Nephron (organoid): ENCODE results near the gene EFCAB13.

Experiments used
- H3K27ac Mint-ChIP-seq, 3 experiments: 2 replicates each; pipeline ENCODE4 v1.8.0; 2020; ENCODE audit warnings: mixed read lengths in 3 of 3, mild to moderate bottlenecking in 2 of 3, moderate library complexity in 1 of 3
- H3K27me3 Mint-ChIP-seq: 2 replicates; pipeline ENCODE4 v1.8.0; 2021; ENCODE audit warnings: low read depth, mild to moderate bottlenecking, moderate library complexity, mixed read lengths
- H3K36me3 Mint-ChIP-seq: 2 replicates; pipeline ENCODE4 v1.8.0; 2020; ENCODE audit warnings: low read depth, mixed read lengths
- H3K4me1 Mint-ChIP-seq: 2 replicates; pipeline ENCODE4 v1.8.0; 2020; ENCODE audit warnings: mixed read lengths
- H3K4me3 Mint-ChIP-seq, 3 experiments: 2 replicates each; pipeline ENCODE4 v1.8.0; 2020; ENCODE audit warnings: mild to moderate bottlenecking in 3 of 3, mixed read lengths in 3 of 3, moderate library complexity in 2 of 3
- H3K9me3 Mint-ChIP-seq: 2 replicates; pipeline ENCODE4 v1.8.0; 2020; ENCODE audit warnings: mixed read lengths
- TF ChIP-seq, protein P1 (sequence below), 3 experiments: fragments of 200-600 bp; sonication (generic); IDR thresholded peaks; one replicate each; pipeline ENCODE4 v1.5.0; 2021; ENCODE audit warnings: antibody characterized with exemption in 3 of 3; ENCODE audit not compliant: unreplicated experiment in 3 of 3

EFCAB13 gene

DNA sequence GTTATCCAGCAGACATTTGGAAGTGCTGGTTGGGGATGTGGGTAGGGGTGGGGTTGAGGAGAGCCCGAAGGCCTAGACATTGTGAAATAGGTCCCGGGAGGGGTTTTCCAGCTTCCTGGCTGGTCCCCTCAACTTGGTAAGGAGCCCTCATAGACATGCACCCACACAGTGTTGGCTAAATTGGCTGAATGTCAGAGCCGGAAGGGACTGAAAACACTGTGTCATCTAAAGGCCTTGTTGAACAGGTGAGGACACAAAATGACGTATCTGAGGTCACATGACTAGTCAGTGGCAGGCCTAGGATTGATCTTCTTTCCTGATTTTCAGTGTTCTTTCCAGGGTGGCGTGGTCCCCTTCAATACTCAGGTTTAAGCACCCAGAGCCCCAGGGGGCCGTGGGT, 42.5 kb upstream of the EFCAB13 start:
- TF ChIP-seq, protein P1, sequence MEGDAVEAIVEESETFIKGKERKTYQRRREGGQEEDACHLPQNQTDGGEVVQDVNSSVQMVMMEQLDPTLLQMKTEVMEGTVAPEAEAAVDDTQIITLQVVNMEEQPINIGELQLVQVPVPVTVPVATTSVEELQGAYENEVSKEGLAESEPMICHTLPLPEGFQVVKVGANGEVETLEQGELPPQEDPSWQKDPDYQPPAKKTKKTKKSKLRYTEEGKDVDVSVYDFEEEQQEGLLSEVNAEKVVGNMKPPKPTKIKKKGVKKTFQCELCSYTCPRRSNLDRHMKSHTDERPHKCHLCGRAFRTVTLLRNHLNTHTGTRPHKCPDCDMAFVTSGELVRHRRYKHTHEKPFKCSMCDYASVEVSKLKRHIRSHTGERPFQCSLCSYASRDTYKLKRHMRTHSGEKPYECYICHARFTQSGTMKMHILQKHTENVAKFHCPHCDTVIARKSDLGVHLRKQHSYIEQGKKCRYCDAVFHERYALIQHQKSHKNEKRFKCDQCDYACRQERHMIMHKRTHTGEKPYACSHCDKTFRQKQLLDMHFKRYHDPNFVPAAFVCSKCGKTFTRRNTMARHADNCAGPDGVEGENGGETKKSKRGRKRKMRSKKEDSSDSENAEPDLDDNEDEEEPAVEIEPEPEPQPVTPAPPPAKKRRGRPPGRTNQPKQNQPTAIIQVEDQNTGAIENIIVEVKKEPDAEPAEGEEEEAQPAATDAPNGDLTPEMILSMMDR (IDR thresholded peaks at IDR 0.05; ENCODE audit: unreplicated experiment in 3 of 3), result no peak
- no peaks in the 10 kb centered on the region for H3K27me3 Mint-ChIP-seq
- H3K9me3 Mint-ChIP-seq, result no peaks in the 10 kb centered on the region
- H3K27ac Mint-ChIP-seq, result peak overlapping the region in 2 of 3 experiments; percentile 85 to 99
- H3K36me3 Mint-ChIP-seq, result no peaks in the 10 kb centered on the region
- no peak overlapping the region for H3K4me3 Mint-ChIP-seq
- peaks cover 44% of the 10 kb centered on the region for H3K4me1 Mint-ChIP-seq

DNA sequence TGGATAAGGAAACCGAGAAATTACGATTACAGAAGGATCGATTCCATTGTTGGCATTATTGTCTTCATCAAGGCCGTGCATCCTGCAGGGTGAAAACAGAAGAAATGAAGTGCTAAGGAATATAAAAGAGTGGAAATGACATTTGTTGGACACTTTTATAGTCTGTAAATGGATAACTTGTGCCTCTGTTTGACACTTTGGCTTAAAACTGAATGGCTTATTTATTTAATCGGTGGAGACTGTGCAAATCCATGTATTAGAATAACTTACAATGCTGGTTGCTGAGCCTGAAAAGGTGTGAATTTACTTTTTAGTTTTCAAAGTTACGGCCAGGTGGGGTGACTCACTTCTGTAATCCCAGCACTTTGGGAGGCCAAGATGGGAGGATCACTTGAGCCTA, 38.8 kb upstream of the EFCAB13 start:
- H3K36me3 Mint-ChIP-seq, result no peaks in the 10 kb centered on the region
- TF ChIP-seq, protein P1 (IDR thresholded peaks at IDR 0.05; ENCODE audit: unreplicated experiment in 3 of 3), result no peak

DNA sequence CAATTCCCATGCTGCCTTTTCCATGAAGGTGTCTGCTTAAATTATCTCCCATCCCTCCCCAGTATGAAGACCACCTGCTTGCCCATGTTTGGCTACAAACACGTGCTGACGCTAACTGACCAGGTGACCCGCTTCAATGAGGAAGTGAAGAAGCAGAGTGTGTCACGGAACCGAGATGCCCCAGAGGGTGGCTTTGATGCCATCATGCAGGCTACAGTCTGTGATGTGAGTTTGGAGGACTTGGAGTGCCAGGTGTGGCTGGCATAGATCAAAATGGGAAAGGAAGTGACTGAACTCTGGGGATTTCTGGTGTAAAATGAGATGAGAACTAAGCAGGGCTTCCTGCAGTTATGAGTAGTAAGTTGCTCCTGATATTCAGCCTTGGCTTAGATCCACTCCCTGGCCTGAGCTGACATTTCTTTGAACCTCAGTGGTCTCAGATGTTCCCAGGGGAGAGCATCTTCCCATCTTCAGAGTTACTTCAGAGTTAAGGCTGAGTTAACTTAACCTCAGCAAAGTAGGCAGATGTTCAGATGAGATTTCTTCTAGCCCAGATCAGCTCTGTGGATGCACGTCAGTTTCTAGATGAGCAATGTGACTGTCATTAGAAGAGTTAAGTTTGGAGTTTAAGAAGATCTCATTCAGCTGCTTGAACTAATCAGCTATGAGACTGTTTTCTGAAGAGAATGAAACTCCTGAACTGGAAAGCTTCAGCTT, 37.4 kb upstream of the EFCAB13 start:
- Mint-ChIP-seq H3K27me3 (peaks cover 9% of the 10 kb centered on the region), H3K4me1 (peaks cover 13% of the 10 kb centered on the region), H3K9me3 (no peaks in the 10 kb centered on the region), H3K27ac (peak overlapping the region in 2 of 3 experiments; percentile 24 to 46), H3K4me3 (no peak overlapping the region), H3K36me3 (no peaks in the 10 kb centered on the region)
- TF ChIP-seq, protein P1 (IDR thresholded peaks at IDR 0.05; ENCODE audit: unreplicated experiment in 3 of 3), result no peak

More for the DNA sequence above, 38.8 kb upstream of the EFCAB13 start:
- H3K27ac Mint-ChIP-seq, result no peak overlapping the region
- peaks cover 3% of the 10 kb centered on the region for H3K27me3 Mint-ChIP-seq
- H3K4me3 Mint-ChIP-seq, result no peak overlapping the region
- no peaks in the 10 kb centered on the region for H3K9me3 Mint-ChIP-seq
- H3K4me1 Mint-ChIP-seq, result peaks cover 18% of the 10 kb centered on the region

DNA sequence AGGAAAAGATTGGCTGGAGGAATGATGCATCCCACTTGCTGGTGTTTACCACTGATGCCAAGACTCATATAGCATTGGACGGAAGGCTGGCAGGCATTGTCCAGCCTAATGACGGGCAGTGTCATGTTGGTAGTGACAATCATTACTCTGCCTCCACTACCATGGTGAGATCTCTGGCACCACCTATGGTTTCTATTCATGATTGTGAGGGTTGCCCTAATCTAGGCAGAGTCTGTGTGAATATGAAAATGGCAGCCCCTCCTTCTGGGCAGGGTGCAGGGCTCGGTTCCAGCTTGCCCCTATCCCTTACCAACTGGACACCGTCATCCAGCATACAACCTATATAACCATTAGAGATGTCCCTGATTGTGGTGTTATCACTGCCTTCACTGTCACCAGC, 36.7 kb upstream of the EFCAB13 start:
- Mint-ChIP-seq H3K9me3 (no peaks in the 10 kb centered on the region), H3K27ac (peak overlapping the region in 1 of 3 experiments; percentile 46), H3K4me3 (no peak overlapping the region), H3K4me1 (peaks cover 13% of the 10 kb centered on the region), H3K36me3 (no peaks in the 10 kb centered on the region), H3K27me3 (peaks cover 9% of the 10 kb centered on the region)
- TF ChIP-seq, protein P1 (IDR thresholded peaks at IDR 0.05; ENCODE audit: unreplicated experiment in 3 of 3), result no peak

DNA sequence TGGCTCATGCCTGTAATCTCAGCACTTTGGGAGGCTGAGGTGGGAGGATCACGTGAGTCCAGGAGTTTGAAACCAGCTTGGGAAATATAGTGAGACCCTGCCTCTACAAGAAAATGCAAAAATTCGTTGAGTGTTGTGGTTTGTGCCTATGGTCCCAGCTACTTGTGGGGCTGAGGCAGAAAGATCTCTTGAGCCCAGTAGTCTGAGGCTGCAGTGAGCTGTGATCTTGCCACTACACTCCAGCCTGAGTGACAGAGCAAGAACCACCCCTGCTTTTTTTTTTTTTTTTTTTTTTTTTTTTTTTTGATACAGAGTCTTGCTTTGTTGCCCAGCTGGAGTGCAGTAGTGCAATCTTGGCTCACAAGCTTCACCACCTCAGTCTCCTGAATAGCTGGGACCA, 36.1 kb upstream of the EFCAB13 start:
- Mint-ChIP-seq H3K4me3 (no peak overlapping the region), H3K27me3 (peaks cover 9% of the 10 kb centered on the region), H3K4me1 (peaks cover 13% of the 10 kb centered on the region)

More for the DNA sequence above, 36.1 kb upstream of the EFCAB13 start:
- no peak overlapping the region for H3K27ac Mint-ChIP-seq
- TF ChIP-seq, protein P1 (IDR thresholded peaks at IDR 0.05; ENCODE audit: unreplicated experiment in 3 of 3), result no peak
- no peaks in the 10 kb centered on the region for H3K36me3 Mint-ChIP-seq
- no peaks in the 10 kb centered on the region for H3K9me3 Mint-ChIP-seq
